NCI-H2171 treated with DMSO at 0.1 percent for 48 hours (cell line): Measurements from ENCODE around the gene TLE5.
"Not testable (repeated sequence)": the region's sequence is repeated elsewhere in the genome, so short reads cannot be mapped to it uniquely, and the experiment has no call there.

ENCODE experiments used
- DNase-seq: peaks from one replicate; lab custom pipeline; 2025; lab: John Stamatoyannopoulos, UW

TLE5 gene

GRCh38 chr19:3025549-3025886 lies 36.8 kb downstream of the TLE5 start:
- DNase-seq, result no peak

GRCh38 chr19:3024870-3025548 lies 37.3 kb downstream of the TLE5 start:
- no peak for DNase-seq

- DNase-seq, result no peak
Observed at GRCh38 chr19:3024509-3024869, 37.8 kb downstream of the TLE5 start.

- DNase-seq, result no peak
Observed at GRCh38 chr19:3020321-3020960, 41.9 kb downstream of the TLE5 start.

- DNase-seq, result no peak
Observed at GRCh38 chr19:3019211-3019854, 43.0 kb downstream of the TLE5 start.

GRCh38 chr19:3017923-3018322 lies 44.4 kb downstream of the TLE5 start:
- DNase-seq, result no peak

- DNase-seq, result no peak
Observed at GRCh38 chr19:3015126-3016057, 46.9 kb downstream of the TLE5 start.

GRCh38 chr19:3014135-3014534 lies 48.2 kb downstream of the TLE5 start:
- DNase-seq, result no peak

- DNase-seq, result no peak
Observed at GRCh38 chr19:3013263-3013725, 49.0 kb downstream of the TLE5 start.

- DNase-seq, result no peak
Observed at GRCh38 chr19:3012621-3013262, 49.6 kb downstream of the TLE5 start.

GRCh38 chr19:3012059-3012458 lies 50.2 kb downstream of the TLE5 start:
- DNase-seq, result not testable (repeated sequence)

GRCh38 chr19:3010871-3011270 lies 51.4 kb downstream of the TLE5 start:
- DNase-seq, result no peak

- DNase-seq, result no peak
Observed at GRCh38 chr19:3008994-3009393, 53.3 kb downstream of the TLE5 start.

- DNase-seq, result no peak
Observed at GRCh38 chr19:3007975-3008374, 54.3 kb downstream of the TLE5 start.

- DNase-seq, result no peak
Observed at GRCh38 chr19:3006075-3006767, 56.1 kb downstream of the TLE5 start.

GRCh38 chr19:3005345-3005744 lies 57.0 kb downstream of the TLE5 start:
- no peak for DNase-seq

GRCh38 chr19:3004522-3004921 lies 57.8 kb downstream of the TLE5 start:
- DNase-seq, result no peak

GRCh38 chr19:3003046-3003445 lies 59.2 kb downstream of the TLE5 start:
- DNase-seq, result no peak
